Chondrocyte (in vitro differentiated cells): Measurements from ENCODE around the gene MRPL28. TPM values are rescaled to one million over a fixed set of nuclear protein-coding genes. Genes with fewer than 3 reads are reported as not detected.

ENCODE experiments used
- DNase-seq: peaks from one replicate; pipeline ENCODE4 v3.0.0; 2021; ENCODE audit warnings: mixed read lengths, low spot score
- H3K27ac Mint-ChIP-seq: one replicate; pipeline ENCODE4 v1.8.0; 2021; ENCODE audit warnings: mild to moderate bottlenecking, moderate library complexity, mixed read lengths; ENCODE audit not compliant: unreplicated experiment
- H3K27me3 Mint-ChIP-seq: 2 replicates; pipeline ENCODE4 v1.8.0; 2021; ENCODE audit warnings: low read depth, mixed read lengths
- H3K36me3 Mint-ChIP-seq: 2 replicates; pipeline ENCODE4 v1.8.0; 2021; ENCODE audit warnings: low read depth, mixed read lengths
- H3K4me1 Mint-ChIP-seq: 2 replicates; pipeline ENCODE4 v1.8.0; 2021; ENCODE audit warnings: low read depth, mild to moderate bottlenecking, mixed read lengths
- H3K4me3 Mint-ChIP-seq: one replicate; pipeline ENCODE4 v1.8.0; 2021; ENCODE audit warnings: mild to moderate bottlenecking, moderate library complexity, mixed read lengths; ENCODE audit not compliant: unreplicated experiment
- H3K9me3 Mint-ChIP-seq: 2 replicates; pipeline ENCODE4 v1.8.0; 2021; ENCODE audit warnings: low read depth, mixed read lengths
- total RNA-seq: library from RNA; stranded (reverse); gene quantifications from 3 replicates; pipeline ENCODE4 v1.2.1, GENCODE V29; 2021
- TF ChIP-seq, protein P1 (sequence below): fragments of 200-600 bp; sonication (generic); IDR thresholded peaks from 2 replicates; pipeline ENCODE4 v1.5.0; 2021; ENCODE audit warnings: antibody characterized with exemption, mild to moderate bottlenecking, moderate library complexity

MRPL28 gene
- total RNA-seq, 1 donor from 2014 or later: 53.4 TPM

DNA sequence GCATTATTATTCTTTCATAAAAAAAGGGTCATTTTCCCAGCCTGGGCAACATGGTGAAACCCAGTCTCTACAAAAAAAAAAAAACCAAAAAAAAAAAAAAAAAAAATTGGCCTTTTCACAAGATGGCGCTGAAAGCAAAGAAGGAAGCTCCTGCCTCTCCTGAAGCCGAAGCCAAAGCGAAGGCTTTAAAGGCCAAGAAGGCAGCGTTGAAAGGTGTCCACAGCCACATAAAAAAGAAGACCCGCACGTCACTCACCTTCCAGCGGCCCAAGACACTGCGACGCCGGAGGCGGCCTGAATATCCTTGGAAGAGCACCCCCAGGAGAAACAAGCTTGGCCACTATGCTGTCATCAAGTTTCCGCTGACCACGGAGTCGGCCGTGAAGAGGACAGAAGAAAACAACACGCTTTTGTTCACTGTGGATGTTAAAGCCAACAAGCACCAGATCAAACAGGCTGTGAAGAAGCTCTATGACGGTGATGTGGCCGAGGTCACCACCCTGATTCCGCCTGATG, 16.4 kb upstream of the MRPL28 start:
- Mint-ChIP-seq H3K4me3 (peak overlapping the region; percentile 35), H3K36me3 (no peaks in the 10 kb centered on the region), H3K9me3 (no peaks in the 10 kb centered on the region), H3K4me1 (peaks cover 30% of the 10 kb centered on the region), H3K27ac (peak overlapping the region; percentile 65), H3K27me3 (no peaks in the 10 kb centered on the region)
- TF ChIP-seq, protein P1, sequence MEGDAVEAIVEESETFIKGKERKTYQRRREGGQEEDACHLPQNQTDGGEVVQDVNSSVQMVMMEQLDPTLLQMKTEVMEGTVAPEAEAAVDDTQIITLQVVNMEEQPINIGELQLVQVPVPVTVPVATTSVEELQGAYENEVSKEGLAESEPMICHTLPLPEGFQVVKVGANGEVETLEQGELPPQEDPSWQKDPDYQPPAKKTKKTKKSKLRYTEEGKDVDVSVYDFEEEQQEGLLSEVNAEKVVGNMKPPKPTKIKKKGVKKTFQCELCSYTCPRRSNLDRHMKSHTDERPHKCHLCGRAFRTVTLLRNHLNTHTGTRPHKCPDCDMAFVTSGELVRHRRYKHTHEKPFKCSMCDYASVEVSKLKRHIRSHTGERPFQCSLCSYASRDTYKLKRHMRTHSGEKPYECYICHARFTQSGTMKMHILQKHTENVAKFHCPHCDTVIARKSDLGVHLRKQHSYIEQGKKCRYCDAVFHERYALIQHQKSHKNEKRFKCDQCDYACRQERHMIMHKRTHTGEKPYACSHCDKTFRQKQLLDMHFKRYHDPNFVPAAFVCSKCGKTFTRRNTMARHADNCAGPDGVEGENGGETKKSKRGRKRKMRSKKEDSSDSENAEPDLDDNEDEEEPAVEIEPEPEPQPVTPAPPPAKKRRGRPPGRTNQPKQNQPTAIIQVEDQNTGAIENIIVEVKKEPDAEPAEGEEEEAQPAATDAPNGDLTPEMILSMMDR: peak; percentile 60
- no peak for DNase-seq

DNA sequence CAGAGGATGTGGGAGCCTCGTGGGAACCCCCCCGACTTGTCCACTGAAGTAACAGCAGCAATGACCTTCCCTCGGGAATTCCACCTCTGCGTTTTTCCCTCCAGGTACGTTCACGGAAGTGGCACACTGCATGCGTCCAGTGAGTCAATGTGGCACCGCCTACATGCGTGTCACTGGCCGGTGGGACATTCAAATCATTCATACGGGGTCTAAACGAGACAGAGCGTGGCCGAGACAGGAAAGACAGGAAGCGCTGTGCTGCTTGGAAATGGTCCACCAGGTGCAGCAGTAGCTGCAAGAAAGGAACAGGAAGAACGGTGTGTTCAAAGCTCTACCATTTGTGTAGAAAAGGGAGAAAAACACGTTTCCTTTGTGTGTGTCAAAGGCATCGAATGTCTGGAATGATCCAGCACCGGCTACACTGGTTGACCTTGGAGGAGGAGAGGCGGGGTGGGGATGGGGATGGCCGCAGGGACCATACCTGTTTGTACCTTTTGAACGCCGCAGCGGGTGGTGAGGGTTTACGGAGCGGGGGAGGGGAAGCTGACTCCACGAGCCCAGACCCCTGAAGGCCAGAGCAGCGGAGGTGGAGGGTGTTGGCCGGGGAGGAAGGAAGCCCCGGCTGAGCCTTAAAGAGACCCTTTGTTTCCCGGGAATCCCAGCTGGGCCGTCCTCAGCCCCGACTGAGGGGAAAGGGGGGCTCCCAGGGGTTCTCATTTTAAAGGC, 13.2 kb upstream of the MRPL28 start:
- Mint-ChIP-seq H3K27me3 (no peaks in the 10 kb centered on the region), H3K36me3 (no peaks in the 10 kb centered on the region), H3K9me3 (no peaks in the 10 kb centered on the region), H3K4me1 (peaks cover 36% of the 10 kb centered on the region), H3K4me3 (peak overlapping the region; percentile 77), H3K27ac (no peak overlapping the region)
- TF ChIP-seq, protein P1: no peak
- DNase-seq: no peak

DNA sequence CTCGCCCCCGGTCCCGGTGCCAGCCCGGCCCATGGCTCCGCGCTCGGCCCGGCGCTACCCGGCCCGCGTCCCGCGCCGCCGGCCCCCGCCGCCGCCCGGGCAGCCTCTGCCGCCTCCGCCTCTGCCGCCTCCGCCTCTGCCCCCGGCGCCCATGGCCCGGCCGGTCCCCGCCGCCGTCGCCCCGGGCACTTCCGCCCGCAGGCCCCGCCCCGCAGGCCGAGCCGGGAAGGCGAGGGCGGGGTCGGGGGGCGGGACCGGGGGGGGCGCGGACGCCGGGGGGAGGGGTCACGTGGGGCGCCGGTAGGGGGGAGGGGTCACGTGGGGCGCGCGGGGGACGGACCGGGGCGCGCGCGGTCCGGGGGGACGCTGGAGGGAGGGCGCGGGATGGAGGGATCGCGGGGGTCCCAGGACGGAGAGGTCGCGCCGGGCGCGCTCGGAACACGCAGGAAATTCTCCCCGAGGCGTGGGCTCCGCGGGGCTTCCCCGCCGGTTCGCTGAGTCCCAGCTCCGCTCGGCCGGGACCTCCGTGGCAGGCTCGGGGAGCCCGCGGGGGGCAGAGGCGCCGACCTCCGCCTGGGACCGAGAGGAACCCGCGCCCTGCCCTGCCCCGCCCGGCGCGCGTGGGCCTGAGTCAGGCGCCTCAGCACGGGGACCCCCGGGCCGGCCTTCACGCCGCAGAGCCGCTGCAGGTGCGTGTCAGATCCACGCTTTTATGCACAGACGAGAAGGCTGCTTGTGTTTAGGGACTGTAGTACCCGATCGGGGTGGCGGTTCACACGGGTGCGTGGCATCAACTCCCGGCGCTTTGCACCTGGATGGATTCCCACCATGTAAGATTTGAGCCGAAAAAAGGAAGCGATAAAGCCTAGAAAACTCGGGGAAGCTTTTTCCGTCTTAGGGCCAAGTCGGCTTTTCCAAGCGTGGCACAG, 11.7 kb upstream of the MRPL28 start, which contains the start of gene PGAP6:
Gene PGAP6 (minus strand): TSS at position 190 of the 929 bp plus-strand sequence. CDS start 157 bp downstream, at position 33.
- H3K4me1 Mint-ChIP-seq: peaks cover 27% of the 10 kb centered on the region
- peaks cover under 1% of the 10 kb centered on the region for H3K36me3 Mint-ChIP-seq
- no peaks in the 10 kb centered on the region for H3K27me3 Mint-ChIP-seq
- no peak for DNase-seq
- TF ChIP-seq, protein P1: no peak
- H3K27ac Mint-ChIP-seq: peak within 1 kb of the TSS; percentile 66
- no peaks in the 10 kb centered on the region for H3K9me3 Mint-ChIP-seq
- peak within 1 kb of the TSS; percentile 77 for H3K4me3 Mint-ChIP-seq

DNA sequence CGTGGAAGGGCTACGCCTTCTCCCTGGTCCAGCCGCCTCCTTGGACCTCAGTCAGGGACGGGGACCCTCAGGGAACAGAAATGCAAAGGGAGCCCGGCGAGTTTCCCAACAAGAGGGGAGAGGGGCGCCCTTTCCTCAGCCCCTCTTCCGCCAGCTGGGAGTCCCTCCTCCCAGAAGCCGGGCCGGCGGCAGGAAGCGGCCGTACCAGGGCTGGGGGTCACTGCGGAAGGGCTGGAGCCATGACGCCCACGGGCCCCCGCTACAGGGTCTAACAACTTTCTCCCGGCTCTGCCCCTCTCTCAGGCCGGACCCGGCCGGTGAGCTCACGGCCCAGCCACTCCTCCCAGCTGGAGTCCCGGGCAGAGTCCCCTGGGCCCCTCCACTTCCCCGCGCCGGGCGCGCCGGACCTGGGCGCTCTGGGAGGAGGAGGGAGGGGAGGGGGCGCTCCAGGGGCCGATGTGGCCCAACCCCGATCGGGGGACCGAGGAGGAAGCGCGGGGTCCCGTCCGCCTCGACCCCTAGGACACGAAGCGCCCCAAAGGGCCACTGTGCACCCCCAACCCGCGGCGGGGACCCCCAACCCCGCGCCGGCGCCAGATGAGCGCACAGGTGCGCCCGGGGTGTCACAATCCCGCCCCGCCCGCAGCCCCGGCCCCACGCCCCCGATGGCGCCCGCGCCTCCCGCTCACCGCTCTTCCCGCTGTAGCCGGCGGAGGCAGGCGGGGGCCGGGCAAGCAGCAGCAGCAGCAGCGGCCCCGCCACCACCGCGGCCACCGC, 10.9 kb upstream of the MRPL28 start:
- TF ChIP-seq, protein P1: peak; percentile 8
- Mint-ChIP-seq H3K4me3 (peak overlapping the region; percentile 75), H3K27ac (no peak overlapping the region), H3K27me3 (no peaks in the 10 kb centered on the region), H3K9me3 (no peaks in the 10 kb centered on the region), H3K4me1 (peaks cover 20% of the 10 kb centered on the region), H3K36me3 (peaks cover 1% of the 10 kb centered on the region)
- DNase-seq: no peak
